IMR-90 (cell line): Measurements from ENCODE around the gene PPFIA1. TPM values are rescaled to one million over a fixed set of nuclear protein-coding genes. Genes with fewer than 3 reads are reported as not detected.

Experiments used
- ATAC-seq: fragments of 200-7000 bp; cut with Tn5 transposase; 2 replicates; pipeline ENCODE4 v1.9.1; 2020; ENCODE audit warnings: low read depth, mild to moderate bottlenecking, moderate library complexity
- BruUV-seq: library from RNA; stranded (reverse); fragments of 400-500 nt; replicated peaks from 2 replicates; lab custom pipeline; 2021; lab: Mats Ljungman, UMichigan
- CTCF ChIA-PET: fragments of 300-600 bp; formaldehyde crosslinking; extraction: SDS; loops from one replicate; lab custom pipeline; 2021; ENCODE audit warnings: antibody characterized with exemption; lab: Yijun Ruan, JAX
- POLR2A ChIA-PET: fragments of 300-600 bp; sonication (Branson Sonifier 250); formaldehyde crosslinking; loops from one replicate; lab custom pipeline; 2022; ENCODE audit warnings: antibody characterized with exemption; ENCODE audit not compliant: unreplicated experiment; lab: Charles Lee
- DNase-seq: peaks from one replicate; pipeline ENCODE4 v3.0.0; 2013
- H2AFZ ChIP-seq: replicated peaks from 2 replicates; pipeline ENCODE3; 2013; ENCODE audit warnings: low read length, mild to moderate bottlenecking; ENCODE audit not compliant: poor library complexity
- H2AK5ac ChIP-seq: 2 replicates; pipeline ENCODE4 v1.6.1; 2013; ENCODE audit warnings: low read depth, low read length, inconsistent platforms
- H2AK9ac ChIP-seq: replicated peaks from 2 replicates; pipeline ENCODE3; 2013; ENCODE audit warnings: mild to moderate bottlenecking, low read depth, low read length, moderate library complexity; ENCODE audit not compliant: poor library complexity
- H2BK120ac ChIP-seq: 2 replicates; pipeline ENCODE4 v1.6.1; 2013; ENCODE audit warnings: low read depth, low read length, inconsistent platforms
- H2BK15ac ChIP-seq: 3 replicates; pipeline ENCODE4 v1.6.1; 2013; ENCODE audit warnings: low read depth, low read length, inconsistent platforms
- H2BK20ac ChIP-seq: 2 replicates; pipeline ENCODE4 v1.6.1; 2013; ENCODE audit warnings: low read depth, mild to moderate bottlenecking, inconsistent platforms, low read length, moderate library complexity
- H2BK5ac ChIP-seq: 2 replicates; pipeline ENCODE4 v1.6.1; 2013; ENCODE audit warnings: mild to moderate bottlenecking, low read depth, low read length, inconsistent platforms; ENCODE audit not compliant: poor library complexity, severe bottlenecking
- H3K14ac ChIP-seq: replicated peaks from 2 replicates; pipeline ENCODE4 v1.6.1; 2013; ENCODE audit warnings: low read depth, low read length, inconsistent platforms
- H3K18ac ChIP-seq: 2 replicates; pipeline ENCODE4 v1.6.1; 2013; ENCODE audit warnings: low read depth, low read length, control low read depth
- H3K23ac ChIP-seq: 2 replicates; pipeline ENCODE4 v1.6.1; 2013; ENCODE audit warnings: low read depth, low read length, inconsistent platforms
- H3K27ac ChIP-seq: 2 replicates; pipeline ENCODE4 v1.5.1; 2013; ENCODE audit warnings: mild to moderate bottlenecking, control low read depth, low read length; ENCODE audit not compliant: insufficient read depth
- H3K27me3 ChIP-seq: 2 replicates; pipeline ENCODE4 v1.6.1; 2013; ENCODE audit warnings: low read length; ENCODE audit not compliant: control insufficient read depth, insufficient read depth
- H3K36me3 ChIP-seq: 2 replicates; pipeline ENCODE4 v1.6.1; 2013; ENCODE audit warnings: low read length, mixed read lengths; ENCODE audit not compliant: control insufficient read depth, insufficient read depth
- H3K4ac ChIP-seq: 2 replicates; pipeline ENCODE4 v1.6.1; 2013; ENCODE audit warnings: low read depth, low read length, inconsistent platforms
- H3K4me1 ChIP-seq: 2 replicates; pipeline ENCODE4 v1.6.1; 2013; ENCODE audit warnings: low read length, mixed read lengths; ENCODE audit not compliant: control insufficient read depth, insufficient read depth
- H3K4me2 ChIP-seq: 2 replicates; pipeline ENCODE4 v1.6.1; 2013; ENCODE audit warnings: low read depth, mild to moderate bottlenecking, control low read depth, low read length, moderate library complexity
- H3K4me3 ChIP-seq: 2 replicates; pipeline ENCODE4 v1.5.1; 2013; ENCODE audit warnings: low read depth, mild to moderate bottlenecking, control low read depth, low read length, moderate library complexity; ENCODE audit not compliant: insufficient read depth
- H3K56ac ChIP-seq: 2 replicates; pipeline ENCODE4 v1.6.1; 2013; ENCODE audit warnings: low read length, inconsistent platforms; ENCODE audit not compliant: insufficient read depth; ENCODE audit errors: extremely low read depth
- H3K79me1 ChIP-seq, 2 experiments: 2 replicates each; pipeline ENCODE4 v1.6.1; 2013; ENCODE audit warnings: low read length in 2 of 2, inconsistent platforms in 1 of 2, low read depth in 1 of 2
- H3K9ac ChIP-seq: 2 replicates; pipeline ENCODE4 v1.6.1; 2013; ENCODE audit warnings: low read depth, low read length, control low read depth
- H3K9me1 ChIP-seq: 2 replicates; pipeline ENCODE4 v1.6.1; 2013; ENCODE audit warnings: low read length, inconsistent platforms; ENCODE audit not compliant: insufficient read depth
- H3K9me3 ChIP-seq: 2 replicates; pipeline ENCODE4 v1.6.1; 2013; ENCODE audit warnings: low read length; ENCODE audit not compliant: control insufficient read depth, insufficient read depth
- H4K20me1 ChIP-seq: 2 replicates; pipeline ENCODE4 v1.6.1; 2013; ENCODE audit warnings: low read length, inconsistent platforms; ENCODE audit not compliant: insufficient read depth
- H4K5ac ChIP-seq: 2 replicates; pipeline ENCODE4 v1.6.1; 2013; ENCODE audit warnings: mild to moderate bottlenecking, low read depth, low read length, control low read depth
- H4K8ac ChIP-seq, 2 experiments: 2 replicates each; pipeline ENCODE4 v1.6.1; 2013; ENCODE audit warnings: low read depth in 2 of 2, low read length in 2 of 2, control low read depth in 1 of 2, inconsistent platforms in 1 of 2
- H4K91ac ChIP-seq: 2 replicates; pipeline ENCODE4 v1.6.1; 2013; ENCODE audit warnings: low read depth, low read length, inconsistent platforms; ENCODE audit not compliant: insufficient read depth
- CEBPB ChIP-seq: IDR thresholded peaks from 2 replicates; pipeline ENCODE4 v1.6.1; 2012; ENCODE audit warnings: low read depth, low read length, improper control_type of control experiment
- FOS ChIP-seq: fragments of 150-350 bp; IDR thresholded peaks from 2 replicates; pipeline ENCODE4 v1.6.1; 2016; ENCODE audit warnings: low read depth, low read length
- MAFK ChIP-seq: IDR thresholded peaks from 2 replicates; pipeline ENCODE4 v1.6.1; 2012; ENCODE audit warnings: low read depth, low read length, improper control_type of control experiment
- MXI1 ChIP-seq: IDR thresholded peaks from 2 replicates; pipeline ENCODE4 v1.6.1; 2012; ENCODE audit warnings: low read depth, mild to moderate bottlenecking, low read length, moderate library complexity, borderline replicate concordance
- NFE2L2 ChIP-seq: fragments of 150-350 bp; IDR thresholded peaks from 2 replicates; pipeline ENCODE4 v1.6.1; 2016; ENCODE audit warnings: low read depth, mild to moderate bottlenecking, low read length
- RAD21 ChIP-seq: IDR thresholded peaks from 2 replicates; pipeline ENCODE4 v1.6.1; 2012; ENCODE audit warnings: low read length, improper control_type of control experiment
- RFX5 ChIP-seq: IDR thresholded peaks from 2 replicates; pipeline ENCODE4 v1.8.0; 2012; ENCODE audit warnings: low read depth, mild to moderate bottlenecking, low read length, moderate library complexity
- SMC3 ChIP-seq: fragments of 150-350 bp; IDR thresholded peaks from 2 replicates; pipeline ENCODE4 v1.6.1; 2016; ENCODE audit warnings: low read depth, mild to moderate bottlenecking, antibody characterized with exemption, low read length, moderate library complexity
- USF2 ChIP-seq: fragments of 150-350 bp; IDR thresholded peaks from 2 replicates; pipeline ENCODE4 v1.6.1; 2017; ENCODE audit warnings: mild to moderate bottlenecking, antibody characterized with exemption, low read length, low read depth
- WGBS, 2 experiments: methylation state at CpG; one replicate each; pipeline versions ENCODE4 v1.1.5 to v1.1.7; 2013; ENCODE audit warnings: missing lambda C conversion rate in 2 of 2; ENCODE audit not compliant: insufficient read length in 1 of 2; ENCODE audit errors: extremely low coverage in 2 of 2; 5-methylcytosine and 5-hydroxymethylcytosine counted together
- dilution Hi-C: fragments of 300-500 bp; cut with HindIII; formaldehyde crosslinking; loops from one replicate; pipeline ENCODE4 v1.14.3; 2018; ENCODE audit warnings: low sequenced_read_pairs; ENCODE audit not compliant: unreplicated experiment
- in situ Hi-C: fragments of 300-500 bp; cut with MboI; formaldehyde crosslinking; loops from 3 replicates; pipeline ENCODE4 v1.14.3; 2019; ENCODE audit warnings: low sequenced_read_pairs, inconsistent platforms, mixed read lengths
- intact Hi-C: fragments of 100-400 bp; cut with micrococcal nuclease; formaldehyde crosslinking; loops from 2 replicates; pipeline ENCODE4 v1.10.0; 2022
- polyA plus RNA-seq, 3 experiments: library from polyadenylated mRNA; depleted of rRNA; stranded (reverse); fragments of >200 nt; gene quantifications; 2 replicates each; pipeline ENCODE4 v1.2.3, GENCODE V29; 2012; ENCODE audit warnings: low replicate concordance in 1 of 3
- total RNA-seq: library from RNA; depleted of rRNA; stranded (reverse); fragments of >200 nt; gene quantifications from 2 replicates; pipeline ENCODE4 v1.2.3, GENCODE V29; 2012
- TF ChIP-seq, protein P1 (sequence below): conservative IDR thresholded peaks from 2 replicates; pipeline ENCODE4 v1.5.1; 2012; ENCODE audit warnings: mild to moderate bottlenecking, low read depth, low read length, improper control_type of control experiment

The PPFIA1 gene
- total and polyA plus RNA-seq, 2 of the 4 experiments (the other 2 are of a cell fraction): 25.6 to 37.2 TPM

GRCh38 chr11:70410276-70411205 is 140.1 kb downstream of the PPFIA1 start:
- H3K79me1 ChIP-seq: peaks cover 45 to 84% of the 10 kb centered on the region in 2 experiments
- H3K14ac ChIP-seq: no peak overlapping the region
- no peak overlapping the region for H2BK5ac ChIP-seq
- intact Hi-C loops (no loop called here), dilution Hi-C loops (no loop called here), in situ Hi-C loops (no loop called here)
- DNase-seq: no peak
- H4K91ac ChIP-seq: no peak overlapping the region
- H3K9ac ChIP-seq: no peak overlapping the region
- H3K9me3 ChIP-seq: no peaks in the 10 kb centered on the region
- no peaks in the 10 kb centered on the region; the same call in 1 of the 2 replicates for H3K9me1 ChIP-seq
- H2BK20ac ChIP-seq: no peak overlapping the region
- H4K20me1 ChIP-seq: peaks cover 96% of the 10 kb centered on the region
- TF ChIP-seq USF2 (no peak), FOS (no peak), RFX5 (no peak), RAD21 (no peak), NFE2L2 (no peak), SMC3 (no peak), CEBPB (no peak), MXI1 (no peak), MAFK (no peak)
- TF ChIP-seq, protein P1, sequence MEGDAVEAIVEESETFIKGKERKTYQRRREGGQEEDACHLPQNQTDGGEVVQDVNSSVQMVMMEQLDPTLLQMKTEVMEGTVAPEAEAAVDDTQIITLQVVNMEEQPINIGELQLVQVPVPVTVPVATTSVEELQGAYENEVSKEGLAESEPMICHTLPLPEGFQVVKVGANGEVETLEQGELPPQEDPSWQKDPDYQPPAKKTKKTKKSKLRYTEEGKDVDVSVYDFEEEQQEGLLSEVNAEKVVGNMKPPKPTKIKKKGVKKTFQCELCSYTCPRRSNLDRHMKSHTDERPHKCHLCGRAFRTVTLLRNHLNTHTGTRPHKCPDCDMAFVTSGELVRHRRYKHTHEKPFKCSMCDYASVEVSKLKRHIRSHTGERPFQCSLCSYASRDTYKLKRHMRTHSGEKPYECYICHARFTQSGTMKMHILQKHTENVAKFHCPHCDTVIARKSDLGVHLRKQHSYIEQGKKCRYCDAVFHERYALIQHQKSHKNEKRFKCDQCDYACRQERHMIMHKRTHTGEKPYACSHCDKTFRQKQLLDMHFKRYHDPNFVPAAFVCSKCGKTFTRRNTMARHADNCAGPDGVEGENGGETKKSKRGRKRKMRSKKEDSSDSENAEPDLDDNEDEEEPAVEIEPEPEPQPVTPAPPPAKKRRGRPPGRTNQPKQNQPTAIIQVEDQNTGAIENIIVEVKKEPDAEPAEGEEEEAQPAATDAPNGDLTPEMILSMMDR: no peak
- 95% methylated on average over 19 of the region's 29 CpGs; no CpG with 5 or more reads in 1 of the 2 experiments for WGBS, 2 experiments
- H3K23ac ChIP-seq: no peak overlapping the region
- H4K8ac ChIP-seq: no peak overlapping the region
- peak overlapping the region; percentile 4 for H2AFZ ChIP-seq
- no peak overlapping the region for H3K4me3 ChIP-seq
- H2BK120ac ChIP-seq: no peak overlapping the region
- no peak overlapping the region for H3K4ac ChIP-seq
- H3K18ac ChIP-seq: no peak overlapping the region
- H3K56ac ChIP-seq: no peak overlapping the region
- BruUV-seq: no TSS peak
- H3K27me3 ChIP-seq: no peaks in the 10 kb centered on the region
- no peak overlapping the region for H4K5ac ChIP-seq
- H2BK15ac ChIP-seq: no peak overlapping the region
- peaks cover 88% of the 10 kb centered on the region for H3K36me3 ChIP-seq
- peak overlapping the region; percentile 9 for H2AK9ac ChIP-seq
- CTCF ChIA-PET: no interaction called here
- ATAC-seq: no peak
- POLR2A ChIA-PET: no interaction called here
- no peak overlapping the region for H2AK5ac ChIP-seq
- peaks cover 6% of the 10 kb centered on the region for H3K4me1 ChIP-seq
- H3K27ac ChIP-seq: no peak overlapping the region
- no peak overlapping the region for H3K4me2 ChIP-seq
